GM12878 (cell line): ENCODE results near the gene MED13L. TPM values are rescaled to one million over a fixed set of nuclear protein-coding genes. Genes with fewer than 3 reads are reported as not detected.
A peak's percentile ranks its signal among the peaks of the same experiment; 100 is the strongest.

Source experiments
- ATAC-seq: fragments of 200-7000 bp; cut with Tn5 transposase; 3 replicates; pipeline ENCODE4 v1.9.1; 2020; ENCODE audit warnings: mild to moderate bottlenecking, moderate library complexity
- BruUV-seq: library from RNA; stranded (reverse); fragments of 400-500 nt; replicated peaks from 2 replicates; lab custom pipeline; 2021; lab: Mats Ljungman, UMichigan
- CTCF ChIA-PET: fragments of 300-600 bp; sonication (Branson Sonifier 250); formaldehyde crosslinking; extraction: SDS; loops from one replicate; lab custom pipeline; 2021; ENCODE audit warnings: inconsistent platforms; lab: Yijun Ruan, JAX
- POLR2A ChIA-PET: fragments of 350-600 bp; formaldehyde crosslinking; extraction: SDS; loops from one replicate; lab custom pipeline; 2021; ENCODE audit warnings: inconsistent platforms; lab: Charles Lee
- RAD21 ChIA-PET: fragments of 300-600 bp; sonication (Branson Sonifier 250); formaldehyde crosslinking; loops from one replicate; lab custom pipeline; 2023; ENCODE audit warnings: antibody characterized with exemption; ENCODE audit not compliant: unreplicated experiment; lab: Charles Lee
- SMC1A ChIA-PET: fragments of 300-600 bp; sonication (Branson Sonifier 250); formaldehyde crosslinking; loops from one replicate; lab custom pipeline; 2023; ENCODE audit not compliant: unreplicated experiment, uncharacterized antibody; lab: Charles Lee
- DNase-seq: peaks from one replicate; pipeline ENCODE4 v3.0.0-alpha.2; 2011; ENCODE audit warnings: low read depth, low spot score
- FAIRE-seq: peaks from 3 replicates; lab custom pipeline; 2011; peaks lifted over from hg19 to GRCh38; lab: Jason Lieb, UNC
- H2AFZ ChIP-seq: 2 replicates; pipeline ENCODE4 v1.6.0; 2011; ENCODE audit warnings: low read depth, low read length, control low read depth; ENCODE audit not compliant: control insufficient read depth
- H3K27ac ChIP-seq: 2 replicates; pipeline ENCODE4 v1.5.1; 2011; ENCODE audit warnings: control low read depth; ENCODE audit not compliant: control insufficient read depth, insufficient read depth
- H3K27me3 ChIP-seq, 2 experiments: replicated peaks in 1 of 2; 2 replicates each; pipeline versions ENCODE4 v1.6.0 to v1.6.1; 2011; ENCODE audit warnings: low read length in 1 of 2; ENCODE audit not compliant: control insufficient read depth in 2 of 2, insufficient read depth in 2 of 2
- H3K36me3 ChIP-seq, 2 experiments: 2 replicates each; pipeline ENCODE4 v1.5.1; 2011; ENCODE audit warnings: low read length in 1 of 2; ENCODE audit not compliant: control insufficient read depth in 2 of 2, insufficient read depth in 2 of 2
- H3K4me1 ChIP-seq: 2 replicates; pipeline ENCODE4 v1.6.1; 2011; ENCODE audit warnings: mild to moderate bottlenecking, low read length, moderate library complexity, mixed read lengths; ENCODE audit not compliant: control insufficient read depth, insufficient read depth
- H3K4me2 ChIP-seq: 2 replicates; pipeline ENCODE4 v1.6.0; 2011; ENCODE audit warnings: control low read depth; ENCODE audit not compliant: control insufficient read depth, insufficient read depth
- H3K4me3 ChIP-seq: fragments of 200-600 bp; sonication (generic); 2 replicates; pipeline ENCODE4 v1.5.1; 2016
- H3K79me2 ChIP-seq: 2 replicates; pipeline ENCODE4 v1.6.0; 2011; ENCODE audit warnings: low read length; ENCODE audit not compliant: control insufficient read depth, insufficient read depth
- H3K9ac ChIP-seq: 2 replicates; pipeline ENCODE4 v1.8.0; 2011; ENCODE audit warnings: low read length, control low read depth, mixed read lengths; ENCODE audit not compliant: control insufficient read depth, insufficient read depth
- H3K9me3 ChIP-seq: replicated peaks from 3 replicates; pipeline ENCODE4 v1.5.1; 2011; ENCODE audit warnings: mild to moderate bottlenecking, low read length; ENCODE audit not compliant: control insufficient read depth, insufficient read depth
- H4K20me1 ChIP-seq: 2 replicates; pipeline ENCODE4 v1.6.0; 2011; ENCODE audit not compliant: control insufficient read depth, insufficient read depth
- RAD51 ChIP-seq: fragments of 450-650 bp; IDR thresholded peaks from 2 replicates; pipeline ENCODE4 v1.6.1; 2016; ENCODE audit warnings: moderate library complexity, mild to moderate bottlenecking, inconsistent platforms
- ZBTB40 ChIP-seq: fragments of 450-650 bp; IDR thresholded peaks from 2 replicates; pipeline ENCODE4 v1.6.1; 2016; ENCODE audit warnings: mild to moderate bottlenecking, moderate library complexity, borderline replicate concordance
- WGBS: methylation state at CpG from one replicate; pipeline ENCODE4 v1.1.6; 2016; ENCODE audit warnings: low lambda C conversion rate; ENCODE audit not compliant: insufficient replicate concordance, insufficient coverage; ENCODE audit errors: missing lambda C conversion rate; 5-methylcytosine and 5-hydroxymethylcytosine counted together
- in situ Hi-C: fragments of 300-500 bp; cut with MboI; formaldehyde crosslinking; loops from 9 replicates; pipeline ENCODE4 v1.14.3; 2018; ENCODE audit warnings: mixed read lengths
- intact Hi-C: fragments of 100-400 bp; cut with micrococcal nuclease; formaldehyde crosslinking; loops from one replicate; pipeline ENCODE4 v1.14.2; 2022; ENCODE audit not compliant: unreplicated experiment
- polyA plus RNA-seq, 11 experiments: library from polyadenylated mRNA; depleted of rRNA in 4 of 11; unstranded in 6 of 11; stranded (reverse) in 5 of 11; fragments of >200 nt; fragmentation: Nextera tagmentation in 4 of 11; fragmentation: Illumina TruSeq in 1 of 11; extraction: Ambion mirVana in 4 of 11; extraction: Trizol in 1 of 11; gene quantifications; 1 replicate in 1 of 11; 2 replicates in 10 of 11; pipeline versions ENCODE4 v1.2.1 to v1.2.3, GENCODE V29; 2011 to 2016; ENCODE audit warnings: inconsistent platforms in 2 of 11, missing spikeins in 2 of 11, low read depth in 1 of 11
- total RNA-seq, 4 experiments: library from RNA; depleted of rRNA in 3 of 4; stranded (reverse); fragments of >200 nt in 3 of 4; fragmentation: Illumina TruSeq in 1 of 4; extraction: Trizol in 1 of 4; gene quantifications; 2 replicates each; pipeline versions ENCODE4 v1.2.1 to v1.2.3, GENCODE V29; 2013 to 2021

Gene MED13L
- total and polyA plus RNA-seq, 10 of the 15 experiments (the other 5 are each of a cell fraction or from before 2014, with no cell fraction given) = 3.7 to 30.1 (median 9.1) TPM

GRCh38 chr12:115973968-115974724 is 303.3 kb downstream of the MED13L start:
- Histone ChIP-seq H3K27me3 (no peaks in the 10 kb centered on the region), H3K4me3 (no peak overlapping the region), H4K20me1 (no peaks in the 10 kb centered on the region), H3K9me3 (no peaks in the 10 kb centered on the region), H3K9ac (no peak overlapping the region), H3K36me3 (no peaks in the 10 kb centered on the region; a peak in 1 of 4 replicates), H3K4me1 (no peaks in the 10 kb centered on the region), H3K4me2 (no peak overlapping the region), H2AFZ (no peak overlapping the region), H3K27ac (no peak overlapping the region), H3K79me2 (no peaks in the 10 kb centered on the region)
- no peak for DNase-seq
- SMC1A ChIA-PET = no interaction called here
- POLR2A ChIA-PET = no interaction called here
- no peak for TF ChIP-seq RAD51
- TF ChIP-seq ZBTB40 = 0 out of 2 replicates have a peak, but pooled peaks have one; percentile 31
- intact Hi-C loops = no loop called here
- BruUV-seq = no TSS peak
- in situ Hi-C loops = no loop called here
- RAD21 ChIA-PET = no interaction called here
- no peak for ATAC-seq
- no peak for FAIRE-seq
- WGBS = 94% methylated on average over 3 of the region's 3 CpGs
- CTCF ChIA-PET = interaction anchor here (0.7 to 2.0 kb wide), 3 partner anchors 9 to 1129 kb away, joined by 3 to 6 read pairs (median 3); no protein-coding TSS in a partner anchor
